MM.1S (cell line): Measurements from ENCODE around the gene EXOC3.

Experiments
- DNase-seq: peaks from one replicate; pipeline ENCODE4 v3.0.0-alpha.2; 2015
- H2AFZ ChIP-seq: fragments of 300-600 bp; sonication (generic); 2 replicates; pipeline ENCODE4 v1.6.0; 2016; ENCODE audit warnings: antibody characterized with exemption, low read length
- H3F3A ChIP-seq: fragments of 300-600 bp; sonication (generic); 2 replicates; pipeline ENCODE4 v1.6.1; 2016; ENCODE audit warnings: mild to moderate bottlenecking, antibody characterized with exemption, low read length, moderate library complexity, mixed read lengths; ENCODE audit not compliant: insufficient read depth
- H3K27ac ChIP-seq: fragments of 300-600 bp; sonication (generic); 2 replicates; pipeline ENCODE4 v1.5.1; 2016; ENCODE audit warnings: mild to moderate bottlenecking, low read length
- H3K27me3 ChIP-seq: fragments of 300-600 bp; sonication (generic); replicated peaks from 2 replicates; pipeline ENCODE4 v1.6.0; 2016; ENCODE audit warnings: low read length; ENCODE audit not compliant: insufficient read depth
- H3K36me3 ChIP-seq: fragments of 300-600 bp; sonication (generic); replicated peaks from 2 replicates; pipeline ENCODE4 v1.6.1; 2016; ENCODE audit warnings: mild to moderate bottlenecking, low read length, mixed read lengths; ENCODE audit not compliant: insufficient read depth
- H3K4me1 ChIP-seq: fragments of 300-600 bp; sonication (generic); 2 replicates; pipeline ENCODE4 v1.6.1; 2016; ENCODE audit warnings: low read length, mixed read lengths
- H3K4me2 ChIP-seq: fragments of 300-600 bp; sonication (generic); 2 replicates; pipeline ENCODE4 v1.6.0; 2016; ENCODE audit warnings: low read depth, low read length
- H3K4me3 ChIP-seq: fragments of 300-600 bp; sonication (generic); 2 replicates; pipeline ENCODE4 v1.5.1; 2016; ENCODE audit warnings: low read length, mixed read lengths
- H3K79me2 ChIP-seq: fragments of 300-600 bp; sonication (generic); 2 replicates; pipeline ENCODE4 v1.6.1; 2016; ENCODE audit warnings: mixed run types, low read length, mixed read lengths
- H3K9ac ChIP-seq: fragments of 300-600 bp; sonication (generic); 2 replicates; pipeline ENCODE4 v1.6.1; 2016; ENCODE audit warnings: low read length, mixed read lengths
- H3K9me2 ChIP-seq: fragments of 300-600 bp; sonication (generic); replicated peaks from 2 replicates; pipeline ENCODE4 v1.6.1; 2016; ENCODE audit warnings: mild to moderate bottlenecking, low read length, mixed read lengths; ENCODE audit not compliant: insufficient read depth
- H3K9me3 ChIP-seq: fragments of 300-600 bp; sonication (generic); replicated peaks from 2 replicates; pipeline ENCODE4 v1.6.1; 2016; ENCODE audit warnings: mild to moderate bottlenecking, low read length, mixed read lengths; ENCODE audit not compliant: insufficient read depth
- H4K20me1 ChIP-seq: fragments of 300-600 bp; sonication (generic); 2 replicates; pipeline ENCODE4 v1.6.1; 2016; ENCODE audit warnings: mild to moderate bottlenecking, low read length, moderate library complexity, mixed read lengths; ENCODE audit not compliant: insufficient read depth
- EZH2 ChIP-seq: fragments of 300-600 bp; sonication (generic); optimal IDR thresholded peaks from 2 replicates; pipeline ENCODE3; 2017; ENCODE audit warnings: low read depth, mild to moderate bottlenecking, antibody characterized with exemption, low read length, mixed read lengths
- EZH2phosphoT487 ChIP-seq: fragments of 300-600 bp; sonication (generic); IDR thresholded peaks from 2 replicates; pipeline ENCODE4 v1.6.1; 2018; ENCODE audit warnings: antibody characterized with exemption, low read length
- TF ChIP-seq, protein P1 (sequence below): fragments of 300-600 bp; sonication (generic); IDR thresholded peaks from 2 replicates; pipeline ENCODE4 v1.5.1; 2016; ENCODE audit warnings: antibody characterized with exemption, low read length, mixed read lengths

Gene EXOC3

DNA sequence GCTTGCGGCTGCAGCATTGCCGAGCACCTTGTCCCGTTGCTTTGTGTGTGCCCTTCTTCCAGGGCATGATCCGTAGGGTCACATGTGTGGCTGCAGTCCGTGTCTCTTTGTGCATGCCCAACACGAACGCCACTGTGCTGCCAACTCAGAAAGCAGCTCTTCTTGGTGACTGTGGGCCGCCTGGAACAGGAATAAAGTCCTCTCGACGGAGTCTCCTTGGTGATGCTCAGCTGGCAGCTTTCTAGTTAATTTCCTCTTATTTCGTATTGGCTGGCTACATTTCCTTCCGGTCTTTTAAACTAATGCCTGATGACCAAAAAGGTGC lies 5.8 kb downstream of the EXOC3 start:
- Histone ChIP-seq H3K27ac (no peak overlapping the region), H3K4me2 (no peak overlapping the region), H3F3A (0 out of 2 replicates have a peak, but pooled peaks cover 3% of the 10 kb centered on the region), H2AFZ (no peak overlapping the region), H3K27me3 (no peaks in the 10 kb centered on the region), H3K4me1 (0 out of 2 replicates have a peak, but pooled peaks cover 6% of the 10 kb centered on the region), H3K4me3 (no peak overlapping the region), H3K9ac (no peak overlapping the region), H3K79me2 (peaks cover 60% of the 10 kb centered on the region), H3K9me2 (no peaks in the 10 kb centered on the region), H4K20me1 (no peaks in the 10 kb centered on the region), H3K9me3 (no peaks in the 10 kb centered on the region), H3K36me3 (peaks cover 20% of the 10 kb centered on the region; the same call in 1 of the 2 replicates)
- TF ChIP-seq EZH2phosphoT487: no peak
- TF ChIP-seq, protein P1, sequence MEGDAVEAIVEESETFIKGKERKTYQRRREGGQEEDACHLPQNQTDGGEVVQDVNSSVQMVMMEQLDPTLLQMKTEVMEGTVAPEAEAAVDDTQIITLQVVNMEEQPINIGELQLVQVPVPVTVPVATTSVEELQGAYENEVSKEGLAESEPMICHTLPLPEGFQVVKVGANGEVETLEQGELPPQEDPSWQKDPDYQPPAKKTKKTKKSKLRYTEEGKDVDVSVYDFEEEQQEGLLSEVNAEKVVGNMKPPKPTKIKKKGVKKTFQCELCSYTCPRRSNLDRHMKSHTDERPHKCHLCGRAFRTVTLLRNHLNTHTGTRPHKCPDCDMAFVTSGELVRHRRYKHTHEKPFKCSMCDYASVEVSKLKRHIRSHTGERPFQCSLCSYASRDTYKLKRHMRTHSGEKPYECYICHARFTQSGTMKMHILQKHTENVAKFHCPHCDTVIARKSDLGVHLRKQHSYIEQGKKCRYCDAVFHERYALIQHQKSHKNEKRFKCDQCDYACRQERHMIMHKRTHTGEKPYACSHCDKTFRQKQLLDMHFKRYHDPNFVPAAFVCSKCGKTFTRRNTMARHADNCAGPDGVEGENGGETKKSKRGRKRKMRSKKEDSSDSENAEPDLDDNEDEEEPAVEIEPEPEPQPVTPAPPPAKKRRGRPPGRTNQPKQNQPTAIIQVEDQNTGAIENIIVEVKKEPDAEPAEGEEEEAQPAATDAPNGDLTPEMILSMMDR: no peak
- no peak for TF ChIP-seq EZH2
- no peak for DNase-seq

DNA sequence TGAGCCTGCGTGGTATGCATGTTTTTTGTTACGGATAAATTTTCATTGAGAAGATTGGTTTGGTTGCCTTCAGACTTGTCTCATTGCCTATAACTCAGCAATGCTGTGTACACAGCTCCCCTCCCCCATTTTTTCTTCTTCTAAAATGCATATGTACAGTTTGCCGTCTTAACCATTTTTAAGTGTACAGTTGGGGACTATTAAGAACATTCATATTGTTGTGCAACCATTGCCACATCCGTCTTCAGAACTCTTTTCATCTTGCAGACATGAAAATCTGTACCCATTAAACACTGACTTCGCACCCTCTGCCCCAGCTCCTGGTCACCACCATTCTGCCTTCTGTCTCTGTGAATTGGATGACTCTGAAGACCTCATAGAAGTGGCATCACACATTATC lies 6.2 kb downstream of the EXOC3 start:
- peaks cover 59% of the 10 kb centered on the region for H3K79me2 ChIP-seq
- no peaks in the 10 kb centered on the region for H3K27me3 ChIP-seq
- no peaks in the 10 kb centered on the region for H3K9me2 ChIP-seq
- TF ChIP-seq EZH2phosphoT487: no peak
- TF ChIP-seq EZH2: no peak
- TF ChIP-seq, protein P1: no peak
- H3K4me2 ChIP-seq: no peak overlapping the region
- 0 out of 2 replicates have a peak, but pooled peaks cover 2% of the 10 kb centered on the region for H3K4me1 ChIP-seq
- no peak for DNase-seq
- no peaks in the 10 kb centered on the region for H3K9me3 ChIP-seq
- no peak overlapping the region for H3K4me3 ChIP-seq
- H2AFZ ChIP-seq: no peak overlapping the region
- H3F3A ChIP-seq: 0 out of 2 replicates have a peak, but pooled peaks cover 2% of the 10 kb centered on the region
- no peak overlapping the region for H3K9ac ChIP-seq
- peaks cover 20% of the 10 kb centered on the region for H3K36me3 ChIP-seq
- no peaks in the 10 kb centered on the region for H4K20me1 ChIP-seq
- H3K27ac ChIP-seq: no peak overlapping the region

DNA sequence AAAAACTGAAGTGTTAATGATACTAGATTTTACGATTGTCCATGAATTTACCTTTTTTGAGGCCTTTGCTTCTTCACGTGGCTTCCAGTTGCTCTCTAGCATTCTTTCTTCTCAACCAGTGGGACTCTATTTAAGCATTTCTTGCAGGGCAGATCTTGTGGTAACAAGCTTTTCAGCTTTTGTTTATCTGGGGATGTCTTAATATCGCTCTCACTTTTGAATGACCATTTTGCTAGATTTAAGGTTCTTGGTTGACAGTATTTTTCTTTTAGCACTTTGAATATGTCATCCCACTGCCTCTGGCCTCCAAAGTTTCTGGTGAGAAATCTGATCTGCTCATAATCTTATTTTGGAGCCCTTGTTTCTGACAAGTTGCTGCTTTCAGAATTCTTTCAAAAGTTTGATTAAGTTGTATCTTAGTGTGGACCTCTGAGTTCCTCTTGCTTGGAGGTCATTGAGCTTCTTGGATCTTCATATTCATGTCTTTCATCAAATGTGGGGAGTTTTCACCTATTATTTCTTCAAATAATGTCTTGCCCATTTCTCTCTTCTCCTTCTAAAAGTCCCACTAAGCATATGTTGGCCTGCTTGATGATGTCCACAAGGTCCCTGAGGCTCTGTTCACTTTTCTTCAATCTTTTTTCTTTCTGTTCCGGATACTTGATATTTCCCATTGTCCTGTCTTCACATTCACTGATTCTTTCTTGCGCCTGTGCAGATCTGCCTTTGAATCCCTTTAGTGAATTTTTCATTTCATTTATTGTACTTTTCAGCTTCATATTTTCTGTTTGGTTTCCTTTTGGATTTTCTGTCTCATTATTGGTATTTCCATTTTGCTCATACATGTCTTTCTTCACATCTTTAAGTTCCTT lies 8.8 kb downstream of the EXOC3 start:
- no peaks in the 10 kb centered on the region for H3K9me2 ChIP-seq
- H3F3A ChIP-seq: no peaks in the 10 kb centered on the region
- no peak for TF ChIP-seq EZH2
- TF ChIP-seq EZH2phosphoT487: no peak
- TF ChIP-seq, protein P1: no peak
- no peaks in the 10 kb centered on the region for H3K4me1 ChIP-seq
- no peak overlapping the region for H3K9ac ChIP-seq
- no peaks in the 10 kb centered on the region for H3K27me3 ChIP-seq
- H3K9me3 ChIP-seq: no peaks in the 10 kb centered on the region
- H4K20me1 ChIP-seq: no peaks in the 10 kb centered on the region
- peaks cover 66% of the 10 kb centered on the region for H3K79me2 ChIP-seq
- H3K27ac ChIP-seq: no peak overlapping the region
- no peak overlapping the region for H3K4me3 ChIP-seq
- H2AFZ ChIP-seq: no peak overlapping the region
- H3K4me2 ChIP-seq: no peak overlapping the region
- no peak for DNase-seq
- peaks cover 20% of the 10 kb centered on the region for H3K36me3 ChIP-seq
